Dendritic cell treated with granulocyte-macrophage colony-stimulating factor and Interleukin-4, amounts not matched to agents 40 ng/mL and 50 ng/mL, for 4 days (primary cell): ENCODE data around the gene TPI1.
A peak's percentile ranks its signal among the peaks of the same experiment; 100 is the strongest.
"Not testable (repeated sequence)": the region's sequence is repeated elsewhere in the genome, so short reads cannot be mapped to it uniquely, and the experiment has no call there.

Source experiments
- H3K27ac Mint-ChIP-seq: one replicate; pipeline ENCODE4 v1.8.0; 2022; ENCODE audit warnings: mild to moderate bottlenecking, mixed read lengths
- H3K27me3 Mint-ChIP-seq: one replicate; pipeline ENCODE4 v1.8.0; 2022; ENCODE audit warnings: mild to moderate bottlenecking, mixed read lengths
- H3K36me3 Mint-ChIP-seq: one replicate; pipeline ENCODE4 v1.8.0; 2022; ENCODE audit warnings: low read depth, mixed read lengths
- H3K4me1 Mint-ChIP-seq: one replicate; pipeline ENCODE4 v1.8.0; 2022; ENCODE audit warnings: low read depth, mixed read lengths
- H3K4me3 Mint-ChIP-seq: one replicate; pipeline ENCODE4 v1.8.0; 2022; ENCODE audit warnings: mild to moderate bottlenecking, moderate library complexity, mixed read lengths
- H3K9me3 Mint-ChIP-seq: one replicate; pipeline ENCODE4 v1.8.0; 2022; ENCODE audit warnings: mixed read lengths
- intact Hi-C: fragments of 100-400 bp; cut with micrococcal nuclease; formaldehyde crosslinking; loops from one replicate; pipeline ENCODE4 v1.15.0; 2022

TPI1 gene

GRCh38 chr12:6892683-6893082, 25.4 kb downstream of the TPI1 start:
- H3K4me3 Mint-ChIP-seq, H3K27me3 Mint-ChIP-seq, H3K27ac Mint-ChIP-seq, H3K9me3 Mint-ChIP-seq, intact Hi-C loops, H3K36me3 Mint-ChIP-seq: not testable (repeated sequence)
- peaks cover 35% of the 10 kb centered on the region for H3K4me1 Mint-ChIP-seq

- Mint-ChIP-seq H3K9me3 (no peaks in the 10 kb centered on the region), H3K4me3 (no peak overlapping the region), H3K27me3 (no peaks in the 10 kb centered on the region), H3K36me3 (no peaks in the 10 kb centered on the region), H3K4me1 (peaks cover 37% of the 10 kb centered on the region), H3K27ac (peak overlapping the region; percentile 30)
- intact Hi-C loops = no loop called here
Measured at GRCh38 chr12:6894321-6894720, 27.0 kb downstream of the TPI1 start.

DNA sequence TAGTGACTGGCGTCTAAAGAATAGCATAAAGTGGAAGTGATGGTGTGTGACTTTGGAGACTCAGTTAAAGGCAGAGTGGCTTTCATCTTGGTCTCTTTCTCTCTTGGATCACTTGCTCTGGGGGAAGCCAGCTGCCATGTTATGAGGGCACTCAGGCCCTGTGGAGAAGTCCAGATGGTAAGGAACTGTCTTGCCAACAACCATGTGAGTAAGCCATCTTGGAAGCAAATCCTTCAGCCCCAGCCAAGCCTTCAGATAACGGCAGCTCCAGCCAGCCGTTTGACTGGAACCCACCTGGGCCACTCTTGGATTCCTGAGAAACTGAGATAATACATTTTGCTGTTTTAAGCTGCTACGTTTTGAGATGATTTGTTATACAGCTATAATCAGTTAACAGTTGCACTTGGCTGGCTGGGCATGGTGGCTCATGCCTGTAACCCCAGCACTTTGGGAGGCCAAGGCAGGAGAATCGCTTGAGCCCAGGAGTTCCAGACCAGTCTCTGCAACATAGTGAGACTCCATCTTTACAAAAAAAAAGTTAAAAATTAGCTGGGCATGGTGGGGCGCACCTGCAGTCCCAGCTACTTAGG, 29.6 kb downstream of the TPI1 start:
- intact Hi-C loops = no loop called here
- no peak overlapping the region for H3K4me3 Mint-ChIP-seq
- H3K36me3 Mint-ChIP-seq = no peaks in the 10 kb centered on the region
- no peaks in the 10 kb centered on the region for H3K27me3 Mint-ChIP-seq
- peaks cover 28% of the 10 kb centered on the region for H3K4me1 Mint-ChIP-seq
- no peaks in the 10 kb centered on the region for H3K9me3 Mint-ChIP-seq
- no peak overlapping the region for H3K27ac Mint-ChIP-seq

- peak overlapping the region; percentile 62 for H3K27ac Mint-ChIP-seq
- H3K4me3 Mint-ChIP-seq = no peak overlapping the region
- no peaks in the 10 kb centered on the region for H3K27me3 Mint-ChIP-seq
- intact Hi-C loops = no loop called here
- peaks cover 23% of the 10 kb centered on the region for H3K4me1 Mint-ChIP-seq
- H3K9me3 Mint-ChIP-seq = no peaks in the 10 kb centered on the region
- no peaks in the 10 kb centered on the region for H3K36me3 Mint-ChIP-seq
Measured at GRCh38 chr12:6899427-6899826, 32.1 kb downstream of the TPI1 start.

GRCh38 chr12:6899837-6900519, 32.6 kb downstream of the TPI1 start:
- peak overlapping the region; percentile 9 for H3K4me3 Mint-ChIP-seq
- intact Hi-C loops = no loop called here

DNA sequence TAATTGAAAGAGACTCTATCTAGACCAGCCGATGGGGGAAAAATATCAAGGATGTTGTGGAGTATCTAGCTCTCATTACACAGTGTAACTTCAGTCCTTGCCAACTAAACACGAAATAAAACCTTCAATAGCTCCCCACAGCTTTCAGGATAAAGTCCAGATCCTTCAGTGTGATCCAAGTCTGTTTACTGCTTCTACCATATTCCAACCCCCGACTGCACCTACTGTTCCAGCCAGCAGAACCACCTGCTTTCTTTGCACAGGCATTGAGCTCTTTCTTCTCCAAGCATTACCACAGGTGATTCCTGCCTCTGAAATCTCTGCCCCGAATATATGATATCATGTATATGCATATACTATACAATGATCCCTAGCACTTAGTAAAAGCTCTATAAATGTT, 35.1 kb downstream of the TPI1 start:
- H3K27ac Mint-ChIP-seq = no peak overlapping the region
- no peak overlapping the region for H3K4me3 Mint-ChIP-seq
- intact Hi-C loops = no loop called here
- H3K4me1 Mint-ChIP-seq = peaks cover 11% of the 10 kb centered on the region
- peaks cover under 1% of the 10 kb centered on the region for H3K36me3 Mint-ChIP-seq
- H3K27me3 Mint-ChIP-seq = no peaks in the 10 kb centered on the region
- H3K9me3 Mint-ChIP-seq = no peaks in the 10 kb centered on the region

More at GRCh38 chr12:6899837-6900519, 32.6 kb downstream of the TPI1 start:
- H3K9me3 Mint-ChIP-seq = no peaks in the 10 kb centered on the region
- no peaks in the 10 kb centered on the region for H3K27me3 Mint-ChIP-seq
- peaks cover 17% of the 10 kb centered on the region for H3K4me1 Mint-ChIP-seq
- H3K27ac Mint-ChIP-seq = peak overlapping the region; percentile 62
- no peaks in the 10 kb centered on the region for H3K36me3 Mint-ChIP-seq

GRCh38 chr12:6903722-6904121, 36.4 kb downstream of the TPI1 start:
- Mint-ChIP-seq H3K27ac (no peak overlapping the region), H3K36me3 (peaks cover 7% of the 10 kb centered on the region), H3K27me3 (no peaks in the 10 kb centered on the region), H3K4me3 (no peak overlapping the region), H3K4me1 (peaks cover 11% of the 10 kb centered on the region), H3K9me3 (no peaks in the 10 kb centered on the region)
- intact Hi-C loops = loop anchor here (1.0 kb wide), 1 partner anchor 12 kb away; no protein-coding TSS in a partner anchor

GRCh38 chr12:6904280-6905276, 37.2 kb downstream of the TPI1 start, which contains the start of gene LRRC23:
Gene LRRC23 (plus strand): TSS chr12:6904822. CDS start chr12:6905634, 812 bp downstream.
- Mint-ChIP-seq H3K9me3 (no peaks in the 10 kb centered on the region), H3K36me3 (peaks cover 7% of the 10 kb centered on the region), H3K4me3 (no peak within 1 kb of the TSS), H3K27ac (no peak within 1 kb of the TSS), H3K27me3 (peaks cover under 1% of the 10 kb centered on the region), H3K4me1 (peaks cover 8% of the 10 kb centered on the region)
- intact Hi-C loops = loop anchor here (1.0 kb wide), 1 partner anchor 13 kb away; no protein-coding TSS in a partner anchor

DNA sequence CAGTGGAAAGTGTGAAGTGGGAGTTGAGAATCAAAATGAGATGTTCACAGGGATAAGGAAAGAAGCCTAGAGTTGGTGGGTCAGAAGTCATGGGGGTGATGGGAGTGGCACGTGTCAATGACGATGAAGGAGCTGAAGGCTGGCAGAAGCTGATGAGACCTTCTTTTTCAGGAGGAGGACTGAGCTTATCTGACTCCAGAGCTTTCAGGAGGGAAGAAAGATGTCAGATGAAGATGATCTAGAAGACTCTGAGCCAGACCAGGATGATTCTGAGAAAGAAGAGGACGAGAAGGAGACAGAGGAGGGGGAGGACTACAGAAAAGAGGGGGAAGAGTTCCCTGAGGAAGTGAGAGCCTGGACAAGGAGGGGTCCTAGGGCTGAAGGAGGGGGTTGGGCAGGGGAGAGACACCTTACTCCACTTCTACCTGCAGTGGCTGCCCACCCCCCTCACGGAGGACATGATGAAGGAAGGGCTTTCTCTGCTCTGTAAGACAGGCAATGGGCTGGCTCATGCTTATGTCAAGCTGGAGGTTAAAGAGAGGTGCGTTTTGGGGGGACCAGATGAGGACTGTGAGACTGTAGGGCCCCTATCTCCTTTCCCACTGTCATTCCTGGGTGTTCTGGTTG, 38.2 kb downstream of the TPI1 start:
- H3K4me3 Mint-ChIP-seq = no peak overlapping the region
- H3K9me3 Mint-ChIP-seq = no peaks in the 10 kb centered on the region
- intact Hi-C loops = no loop called here
- H3K36me3 Mint-ChIP-seq = peaks cover 7% of the 10 kb centered on the region
- H3K4me1 Mint-ChIP-seq = peaks cover 5% of the 10 kb centered on the region
- peaks cover 4% of the 10 kb centered on the region for H3K27me3 Mint-ChIP-seq
- H3K27ac Mint-ChIP-seq = no peak overlapping the region

DNA sequence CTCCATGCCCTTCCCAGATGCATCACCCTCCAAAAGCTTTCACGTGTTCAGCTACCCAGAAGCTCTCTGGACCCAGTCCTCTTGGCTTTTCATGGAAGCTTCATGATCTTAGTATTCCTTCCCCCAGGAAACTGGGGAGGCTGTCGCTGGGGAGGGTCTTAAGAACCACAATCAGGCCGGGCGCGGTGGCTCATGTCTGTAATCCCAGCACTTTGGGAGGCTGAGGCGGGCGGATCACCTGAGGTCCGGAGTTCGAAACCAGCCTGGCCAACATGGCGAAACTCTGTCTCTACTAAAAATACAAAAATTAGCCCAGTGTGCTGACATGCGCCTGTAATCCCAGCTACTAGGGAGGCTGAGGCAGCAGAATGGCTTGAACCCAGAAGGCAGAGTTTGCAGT, 40.8 kb downstream of the TPI1 start:
- intact Hi-C loops, H3K9me3 Mint-ChIP-seq, H3K27ac Mint-ChIP-seq, H3K36me3 Mint-ChIP-seq, H3K4me3 Mint-ChIP-seq: not testable (repeated sequence)
- peaks cover 11% of the 10 kb centered on the region for H3K4me1 Mint-ChIP-seq
- peaks cover 23% of the 10 kb centered on the region for H3K27me3 Mint-ChIP-seq

GRCh38 chr12:6909421-6910145, 42.3 kb downstream of the TPI1 start:
- Mint-ChIP-seq H3K4me3 (no peak overlapping the region), H3K27ac (no peak overlapping the region), H3K36me3 (peaks cover 7% of the 10 kb centered on the region), H3K27me3 (peaks cover 36% of the 10 kb centered on the region), H3K9me3 (no peaks in the 10 kb centered on the region), H3K4me1 (peaks cover 24% of the 10 kb centered on the region)
- intact Hi-C loops = no loop called here

- Mint-ChIP-seq H3K9me3 (no peaks in the 10 kb centered on the region), H3K27me3 (peaks cover 64% of the 10 kb centered on the region), H3K36me3 (peaks cover 7% of the 10 kb centered on the region), H3K4me1 (peaks cover 44% of the 10 kb centered on the region), H3K27ac (no peak overlapping the region), H3K4me3 (no peak overlapping the region)
- intact Hi-C loops = no loop called here
Measured at GRCh38 chr12:6912164-6912935, 45.0 kb downstream of the TPI1 start.
